Fibroblast of villous mesenchyme (primary cell): Measurements from ENCODE around the gene TBC1D22B. TPM values are rescaled to one million over a fixed set of nuclear protein-coding genes. Genes with fewer than 3 reads are reported as not detected.

Experiments
- DNase-seq: peaks from one replicate; pipeline ENCODE4 v3.0.0-alpha.2; 2010; ENCODE audit warnings: low read depth
- H3K4me3 ChIP-seq: 2 replicates; pipeline ENCODE4 v1.5.1; 2011; ENCODE audit warnings: low read depth, mild to moderate bottlenecking, low read length
- total RNA-seq: library from RNA; depleted of rRNA; stranded (reverse); fragments of >200 nt; gene quantifications from 2 replicates; pipeline ENCODE4 v1.2.3, GENCODE V29; 2012
- TF ChIP-seq, protein P1 (sequence below): IDR thresholded peaks from 2 replicates; pipeline ENCODE4 v1.5.1; 2012; ENCODE audit warnings: low read depth, mild to moderate bottlenecking, low read length; ENCODE audit not compliant: insufficient read depth

The TBC1D22B gene
- total RNA-seq, 1 donor = 10.8 TPM

- DNase-seq = no peak
- TF ChIP-seq, protein P1, sequence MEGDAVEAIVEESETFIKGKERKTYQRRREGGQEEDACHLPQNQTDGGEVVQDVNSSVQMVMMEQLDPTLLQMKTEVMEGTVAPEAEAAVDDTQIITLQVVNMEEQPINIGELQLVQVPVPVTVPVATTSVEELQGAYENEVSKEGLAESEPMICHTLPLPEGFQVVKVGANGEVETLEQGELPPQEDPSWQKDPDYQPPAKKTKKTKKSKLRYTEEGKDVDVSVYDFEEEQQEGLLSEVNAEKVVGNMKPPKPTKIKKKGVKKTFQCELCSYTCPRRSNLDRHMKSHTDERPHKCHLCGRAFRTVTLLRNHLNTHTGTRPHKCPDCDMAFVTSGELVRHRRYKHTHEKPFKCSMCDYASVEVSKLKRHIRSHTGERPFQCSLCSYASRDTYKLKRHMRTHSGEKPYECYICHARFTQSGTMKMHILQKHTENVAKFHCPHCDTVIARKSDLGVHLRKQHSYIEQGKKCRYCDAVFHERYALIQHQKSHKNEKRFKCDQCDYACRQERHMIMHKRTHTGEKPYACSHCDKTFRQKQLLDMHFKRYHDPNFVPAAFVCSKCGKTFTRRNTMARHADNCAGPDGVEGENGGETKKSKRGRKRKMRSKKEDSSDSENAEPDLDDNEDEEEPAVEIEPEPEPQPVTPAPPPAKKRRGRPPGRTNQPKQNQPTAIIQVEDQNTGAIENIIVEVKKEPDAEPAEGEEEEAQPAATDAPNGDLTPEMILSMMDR = no peak
- no peak overlapping the region for H3K4me3 ChIP-seq
These were observed 45.3 kb upstream of the TBC1D22B start for GRCh38 chr6:37212268-37212667.

DNA sequence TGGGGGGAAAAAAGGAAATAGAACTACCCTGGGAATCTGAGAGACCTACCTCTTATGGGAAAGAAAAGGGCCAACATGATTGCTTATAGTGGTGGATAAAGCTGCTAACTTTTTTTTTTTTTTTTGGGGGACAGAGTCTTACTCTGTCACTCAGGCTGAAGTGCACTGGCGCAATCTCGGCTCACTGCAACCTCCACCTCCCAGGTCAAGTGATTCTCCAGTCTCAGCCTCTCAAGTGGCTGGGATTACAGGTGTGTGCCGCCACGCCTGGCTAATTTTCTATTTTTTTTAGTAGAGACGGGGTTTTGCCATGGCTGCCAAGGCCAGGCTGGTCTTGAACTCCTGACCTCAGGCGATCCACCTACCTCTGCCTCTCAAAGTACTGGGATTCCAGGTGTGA, 39.5 kb upstream of the TBC1D22B start:
- no peak for DNase-seq
- no peak overlapping the region for H3K4me3 ChIP-seq
- TF ChIP-seq, protein P1 = no peak

- TF ChIP-seq, protein P1 = no peak
These were observed 39.1 kb upstream of the TBC1D22B start for GRCh38 chr6:37218511-37218910.

DNA sequence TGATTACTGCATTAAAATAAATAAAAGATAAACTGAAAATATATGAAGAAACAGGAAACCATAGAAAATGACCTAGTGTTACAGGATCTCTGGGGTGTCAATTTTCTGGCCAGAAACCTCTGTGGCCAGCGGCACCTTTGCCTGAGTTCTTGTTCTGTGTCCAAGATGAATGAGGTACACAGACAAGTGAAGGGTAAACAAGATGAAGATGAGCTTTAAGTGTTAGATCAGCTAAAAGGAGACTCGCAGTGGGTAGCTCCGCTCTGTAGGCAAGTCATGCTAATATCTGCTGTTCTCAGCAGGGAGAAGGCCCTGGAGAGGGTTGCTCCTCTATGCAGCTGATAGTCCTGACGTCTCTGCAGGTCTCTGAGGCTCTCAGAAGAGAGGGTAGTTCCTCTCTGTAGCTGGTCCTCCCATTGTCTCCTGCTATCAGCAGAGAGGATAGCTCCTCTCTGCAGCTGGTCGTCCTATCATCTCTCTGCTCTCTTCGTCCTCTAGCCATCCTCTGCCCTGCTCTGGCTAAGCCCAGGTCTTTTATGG, 35.9 kb upstream of the TBC1D22B start:
- TF ChIP-seq, protein P1 = no peak
- no peak for DNase-seq
- peak overlapping the region; percentile 73 for H3K4me3 ChIP-seq

More at GRCh38 chr6:37218511-37218910, 39.1 kb upstream of the TBC1D22B start:
- no peak for DNase-seq
- H3K4me3 ChIP-seq = no peak overlapping the region

- DNase-seq = peak; percentile 89
- TF ChIP-seq, protein P1 = peak; percentile 4
- peak overlapping the region; percentile 73 for H3K4me3 ChIP-seq
These were observed 35.2 kb upstream of the TBC1D22B start for GRCh38 chr6:37222125-37222967.

GRCh38 chr6:37222992-37223391, 34.6 kb upstream of the TBC1D22B start:
- no peak for DNase-seq
- TF ChIP-seq, protein P1 = no peak
- peak overlapping the region; percentile 73 for H3K4me3 ChIP-seq
